ENCODE measurements around the gene FKBP2. TPM values are rescaled to one million over a fixed set of nuclear protein-coding genes. Genes with fewer than 3 reads are reported as not detected.

FKBP2 gene
- total RNA-seq, 4 donors from 2014 or later = 47.7 to 70.3 (median 56.4) TPM

DNA sequence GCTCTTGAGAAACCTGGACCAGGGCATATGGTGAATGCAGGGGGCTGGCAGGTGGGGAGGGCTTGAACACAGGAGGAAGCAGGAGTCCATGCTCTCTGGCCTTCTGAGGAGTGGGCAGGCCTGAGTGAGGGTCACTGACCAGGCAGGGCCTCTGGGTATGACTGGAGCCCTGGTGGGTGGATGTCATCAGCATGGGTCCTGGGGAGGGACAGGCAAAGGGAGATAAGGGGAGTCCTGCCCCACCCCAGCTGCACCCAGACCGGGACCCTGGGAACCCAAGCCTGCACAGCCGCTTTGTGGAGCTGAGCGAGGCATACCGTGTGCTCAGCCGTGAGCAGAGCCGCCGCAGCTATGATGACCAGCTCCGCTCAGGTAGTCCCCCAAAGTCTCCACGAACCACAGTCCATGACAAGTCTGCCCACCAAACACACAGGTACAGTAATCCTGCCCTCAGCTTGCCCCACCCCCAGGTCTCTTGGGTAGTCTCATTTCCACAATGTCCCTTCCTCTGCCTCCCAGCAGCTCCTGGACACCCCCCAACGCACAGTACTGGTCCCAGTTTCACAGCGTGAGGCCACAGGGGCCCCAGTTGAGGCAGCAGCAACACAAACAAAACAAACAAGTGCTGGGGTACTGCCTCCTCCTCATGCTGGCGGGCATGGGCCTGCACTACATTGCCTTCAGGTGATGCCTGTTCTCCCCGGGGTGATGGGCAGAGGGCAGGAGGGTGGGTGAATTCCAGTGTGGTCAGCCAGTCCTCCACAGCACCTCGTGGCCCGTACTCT is 8.5 kb upstream of the FKBP2 start:
- no peak for DNase-seq (ENCODE audit: low spot score in 2 of 2)
- TF ChIP-seq, protein P1, sequence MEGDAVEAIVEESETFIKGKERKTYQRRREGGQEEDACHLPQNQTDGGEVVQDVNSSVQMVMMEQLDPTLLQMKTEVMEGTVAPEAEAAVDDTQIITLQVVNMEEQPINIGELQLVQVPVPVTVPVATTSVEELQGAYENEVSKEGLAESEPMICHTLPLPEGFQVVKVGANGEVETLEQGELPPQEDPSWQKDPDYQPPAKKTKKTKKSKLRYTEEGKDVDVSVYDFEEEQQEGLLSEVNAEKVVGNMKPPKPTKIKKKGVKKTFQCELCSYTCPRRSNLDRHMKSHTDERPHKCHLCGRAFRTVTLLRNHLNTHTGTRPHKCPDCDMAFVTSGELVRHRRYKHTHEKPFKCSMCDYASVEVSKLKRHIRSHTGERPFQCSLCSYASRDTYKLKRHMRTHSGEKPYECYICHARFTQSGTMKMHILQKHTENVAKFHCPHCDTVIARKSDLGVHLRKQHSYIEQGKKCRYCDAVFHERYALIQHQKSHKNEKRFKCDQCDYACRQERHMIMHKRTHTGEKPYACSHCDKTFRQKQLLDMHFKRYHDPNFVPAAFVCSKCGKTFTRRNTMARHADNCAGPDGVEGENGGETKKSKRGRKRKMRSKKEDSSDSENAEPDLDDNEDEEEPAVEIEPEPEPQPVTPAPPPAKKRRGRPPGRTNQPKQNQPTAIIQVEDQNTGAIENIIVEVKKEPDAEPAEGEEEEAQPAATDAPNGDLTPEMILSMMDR (IDR thresholded peaks at IDR 0.05) = no peak
- no peak for TF ChIP-seq POLR2A (IDR thresholded peaks at IDR 0.05)

DNA sequence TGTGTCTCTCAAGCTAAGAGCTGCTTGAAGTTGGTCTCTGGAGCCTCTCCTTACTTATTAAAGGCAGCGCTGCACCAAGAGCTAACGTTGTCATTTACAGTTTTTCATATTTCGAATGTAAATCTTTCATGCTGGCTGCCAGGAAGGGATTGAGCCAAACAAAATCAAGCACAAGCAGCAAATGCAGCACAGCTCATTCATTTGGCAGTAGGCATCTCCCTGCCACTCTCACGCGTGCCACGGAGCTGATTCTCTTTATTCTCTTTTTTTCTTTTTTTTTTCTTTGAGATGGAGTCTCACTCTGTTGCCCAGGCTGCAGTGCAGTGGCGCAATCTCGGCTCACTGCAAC is 8.0 kb upstream of the FKBP2 start:
- intact Hi-C loops (cut with DNase I; ENCODE audit: low total_unique reads) = no loop called here
- 63 to 68% methylated on average over 8 of the region's 8 CpGs for WGBS, 2 donors
- DNase-seq (ENCODE audit: low spot score in 2 of 2) = no peak
- no peak overlapping the region for H3K4me3 ChIP-seq (ENCODE audit: low read depth, poor library complexity, severe bottlenecking)
- no peak for TF ChIP-seq POLR2A (IDR thresholded peaks at IDR 0.05)
- TF ChIP-seq, protein P1 (IDR thresholded peaks at IDR 0.05) = no peak

More for the DNA sequence above, 8.5 kb upstream of the FKBP2 start:
- no peak overlapping the region for H3K4me3 ChIP-seq (ENCODE audit: low read depth, poor library complexity, severe bottlenecking)
- intact Hi-C loops (cut with DNase I; ENCODE audit: low total_unique reads) = no loop called here
- 76 to 80% methylated on average over 12 to 15 of the region's 15 CpGs for WGBS, 2 donors

DNA sequence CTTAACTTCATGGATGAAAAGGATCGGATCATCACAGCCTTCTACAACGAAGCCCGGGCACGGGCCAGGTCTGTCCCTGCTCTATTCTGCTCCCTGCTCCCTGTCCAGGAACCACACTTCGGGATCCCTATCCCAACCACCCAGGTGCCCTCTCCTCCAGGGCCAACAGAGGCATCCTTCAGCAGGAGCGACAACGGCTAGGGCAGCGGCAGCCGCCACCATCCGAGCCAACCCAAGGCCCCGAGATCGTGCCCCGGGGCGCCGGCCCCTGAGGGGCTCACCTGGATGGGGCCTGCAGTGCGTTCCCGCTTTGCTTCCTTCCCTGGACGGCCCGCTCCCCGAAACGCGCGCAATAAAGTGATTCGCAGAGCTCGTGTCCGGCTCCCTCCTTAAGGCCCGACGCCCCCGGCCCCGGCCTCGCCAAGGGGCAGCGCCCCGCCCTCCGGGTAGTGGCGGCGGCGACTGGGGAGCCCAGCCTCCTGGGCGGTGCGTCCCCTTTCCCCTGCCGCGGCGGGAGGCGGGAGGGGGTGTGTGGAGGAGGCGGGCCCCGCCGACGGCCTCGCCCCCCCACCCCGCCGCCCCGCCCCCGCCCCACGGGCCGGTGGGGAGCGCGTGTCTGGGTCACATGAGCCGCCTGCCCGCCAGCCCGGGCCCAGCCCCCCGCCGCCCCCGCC is 6.8 kb upstream of the FKBP2 start, which contains the start of gene VEGFB:
Gene VEGFB, plus strand, starts transcription at position 672 of the 674 bp plus-strand sequence. CDS start 250 bp downstream, outside the sequence.
- peak within 1 kb of the TSS; percentile 44 for H3K4me3 ChIP-seq (ENCODE audit: low read depth, poor library complexity, severe bottlenecking)
- intact Hi-C loops (cut with DNase I; ENCODE audit: low total_unique reads) = no loop called here
- peak in 1 of 2 donors; percentile 94 for DNase-seq (ENCODE audit: low spot score in 2 of 2)
- no peak for TF ChIP-seq POLR2A (IDR thresholded peaks at IDR 0.05)
- TF ChIP-seq, protein P1 (IDR thresholded peaks at IDR 0.05) = no peak
- WGBS, 2 donors = 3 to 5% methylated on average over 11 to 42 of the region's 62 CpGs

DNA sequence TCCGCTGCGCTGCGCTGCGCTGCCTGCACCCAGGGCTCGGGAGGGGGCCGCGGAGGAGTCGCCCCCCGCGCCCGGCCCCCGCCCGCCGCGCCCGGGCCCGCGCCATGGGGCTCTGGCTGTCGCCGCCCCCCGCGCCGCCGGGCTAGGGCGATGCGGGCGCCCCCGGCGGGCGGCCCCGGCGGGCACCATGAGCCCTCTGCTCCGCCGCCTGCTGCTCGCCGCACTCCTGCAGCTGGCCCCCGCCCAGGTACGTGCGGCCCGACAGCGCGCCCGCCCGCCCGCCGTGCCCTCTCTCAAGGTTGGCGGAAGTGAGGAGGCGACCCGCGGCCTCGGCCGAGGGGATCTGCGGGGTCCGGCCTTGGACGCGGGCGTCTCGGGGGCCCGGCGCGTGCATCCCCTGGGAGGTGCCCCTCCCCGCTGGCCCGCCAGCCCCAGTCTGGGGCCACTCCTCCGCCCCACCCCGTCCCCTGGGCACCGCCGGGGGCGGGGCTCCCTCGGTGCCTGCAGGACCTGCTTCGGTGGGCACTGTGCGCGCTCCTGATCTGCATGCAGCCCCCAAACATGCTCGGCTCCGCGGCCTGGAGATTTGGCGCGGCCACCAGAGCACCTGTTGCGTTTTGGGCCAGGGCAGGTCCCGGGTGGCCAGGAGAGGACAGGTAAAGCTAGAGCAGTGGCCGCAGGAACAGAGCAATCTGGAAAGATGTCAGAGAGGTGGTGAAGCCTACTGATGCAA is 6.1 kb upstream of the FKBP2 start:
- intact Hi-C loops (cut with DNase I; ENCODE audit: low total_unique reads) = no loop called here
- WGBS, 2 donors = 1 to 7% methylated on average over 10 to 15 of the region's 80 CpGs
- DNase-seq (ENCODE audit: low spot score in 2 of 2) = no peak
- H3K4me3 ChIP-seq (ENCODE audit: low read depth, poor library complexity, severe bottlenecking) = peak overlapping the region; percentile 44
- no peak for TF ChIP-seq POLR2A (IDR thresholded peaks at IDR 0.05)
- TF ChIP-seq, protein P1 (IDR thresholded peaks at IDR 0.05) = no peak

DNA sequence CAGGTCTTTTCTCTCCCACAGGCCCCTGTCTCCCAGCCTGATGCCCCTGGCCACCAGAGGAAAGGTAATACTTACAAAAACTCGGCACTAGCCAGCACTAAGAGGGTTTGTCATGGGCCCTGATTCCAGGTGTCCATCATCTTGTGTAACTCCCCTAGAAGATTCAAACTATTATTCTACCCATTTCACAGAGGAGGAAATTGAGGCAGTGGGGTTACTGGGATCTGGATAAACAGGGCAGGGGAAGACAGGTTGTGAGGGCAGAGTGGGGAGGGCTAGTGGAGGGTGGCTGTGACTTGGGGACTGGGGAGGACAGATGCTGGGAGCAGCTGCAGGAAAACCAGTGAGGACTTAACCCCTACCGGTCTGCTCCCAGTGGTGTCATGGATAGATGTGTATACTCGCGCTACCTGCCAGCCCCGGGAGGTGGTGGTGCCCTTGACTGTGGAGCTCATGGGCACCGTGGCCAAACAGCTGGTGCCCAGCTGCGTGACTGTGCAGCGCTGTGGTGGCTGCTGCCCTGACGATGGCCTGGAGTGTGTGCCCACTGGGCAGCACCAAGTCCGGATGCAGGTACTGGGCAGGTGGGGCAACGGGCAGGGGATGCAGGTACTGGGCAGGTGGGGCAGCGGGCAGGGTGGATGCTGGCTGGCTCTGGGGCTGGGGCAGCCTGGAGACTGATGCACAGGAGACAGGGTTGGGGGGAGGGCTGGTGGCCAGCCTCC is 5.3 kb upstream of the FKBP2 start:
- WGBS, 2 donors = 72 to 77% methylated on average over 12 of the region's 12 CpGs
- TF ChIP-seq, protein P1 (IDR thresholded peaks at IDR 0.05) = no peak
- TF ChIP-seq POLR2A (IDR thresholded peaks at IDR 0.05) = no peak
- peak overlapping the region; percentile 44 for H3K4me3 ChIP-seq (ENCODE audit: low read depth, poor library complexity, severe bottlenecking)
- no peak for DNase-seq (ENCODE audit: low spot score in 2 of 2)
- intact Hi-C loops (cut with DNase I; ENCODE audit: low total_unique reads) = no loop called here
